Nasal cavity respiratory epithelium epithelial cell of viscerocranial mucosa (primary cell): ENCODE results near the gene MALAT1. TPM values are rescaled to one million over a fixed set of nuclear protein-coding genes. Genes with fewer than 3 reads are reported as not detected.

Experiments
- total RNA-seq: library from RNA; depleted of rRNA; stranded (reverse); fragments of >200 nt; gene quantifications from 2 replicates; pipeline ENCODE4 v1.2.3, GENCODE V29; 2014

MALAT1 gene
- 8,083 and 19,144 TPM in 2 replicates for total RNA-seq

GRCh38 chr11:65498977-65499712 lies at the start of gene MALAT1:
MALAT1 (plus strand) TSS chr11:65499045.

DNA sequence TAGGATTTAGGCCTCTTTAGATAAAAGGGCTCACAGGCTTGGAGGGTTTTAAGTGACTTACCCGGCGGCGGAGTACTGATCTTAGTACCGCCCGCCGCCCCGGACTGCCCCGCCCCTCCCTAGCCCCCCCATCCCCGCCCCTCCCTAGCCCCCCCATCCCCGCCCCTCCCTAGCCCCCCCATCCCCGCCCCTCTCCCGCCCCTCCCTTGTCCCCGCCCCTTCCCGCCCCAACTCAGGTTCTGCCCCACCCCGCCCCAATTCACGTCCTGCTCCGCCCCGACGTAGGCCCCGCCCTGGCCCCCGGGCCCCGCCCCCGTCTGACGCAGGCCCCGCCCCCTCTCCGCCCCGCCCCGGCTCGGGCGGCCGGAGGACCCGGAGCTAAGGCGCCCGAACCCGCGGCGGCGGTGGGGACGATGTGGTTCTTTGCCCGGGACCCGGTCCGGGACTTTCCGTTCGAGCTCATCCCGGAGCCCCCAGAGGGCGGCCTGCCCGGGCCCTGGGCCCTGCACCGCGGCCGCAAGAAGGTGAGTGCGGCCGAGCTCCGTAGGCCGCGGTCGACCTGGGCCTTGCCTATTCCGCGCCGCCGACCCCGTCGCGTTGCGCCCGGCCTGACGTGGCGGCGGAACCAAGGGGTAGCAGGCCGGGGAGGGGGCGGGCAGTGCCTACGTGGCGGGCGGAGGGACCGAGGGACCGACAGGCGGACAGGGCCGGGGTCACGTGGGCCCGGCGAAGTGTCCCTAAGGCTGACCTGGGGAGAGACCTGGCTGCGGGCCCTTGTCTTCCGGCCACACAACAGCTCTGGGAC lies 26.1 kb downstream of the MALAT1 start, which contains the start of gene SCYL1:
TSS of gene SCYL1 (plus strand) at position 343 of the 805 bp plus-strand sequence. CDS start at position 414, 71 bp downstream.

Other genes starting within 250 kb of the MALAT1 start
- gene POLA2, start 237.1 kb upstream of the MALAT1 start, total RNA-seq = 1.0 and 3.6 TPM in 2 replicates
- gene CDC42EP2, start 184.2 kb upstream of the MALAT1 start, total RNA-seq = 3.8 and 6.0 TPM in 2 replicates
- 22.9 and 35.4 TPM in 2 replicates for gene DPF2, start 165.2 kb upstream of the MALAT1 start, total RNA-seq
- gene TIGD3, start 144.3 kb upstream of the MALAT1 start, total RNA-seq = under 0.01 TPM in 2 replicates
- 0.57 and 0.68 TPM in 2 replicates for gene SLC25A45, start 116.4 kb upstream of the MALAT1 start, total RNA-seq
- 21.5 and 76.2 TPM in 2 replicates for gene FRMD8, start 112.4 kb upstream of the MALAT1 start, total RNA-seq
- 50.2 and 178 TPM in 2 replicates for gene NEAT1, start 76.2 kb upstream of the MALAT1 start, total RNA-seq
- 54.1 and 70.7 TPM in 2 replicates for gene SCYL1, start 26.0 kb downstream of the MALAT1 start, total RNA-seq
- 20.8 and 61.8 TPM in 2 replicates for gene LTBP3, start 59.3 kb downstream of the MALAT1 start, total RNA-seq
- gene ZNRD2, start 71.4 kb downstream of the MALAT1 start, total RNA-seq = 44.4 and 59.1 TPM in 2 replicates
- 8.9 and 19.5 TPM in 2 replicates for gene FAM89B, start 73.5 kb downstream of the MALAT1 start, total RNA-seq
- gene EHBP1L1, start 77.0 kb downstream of the MALAT1 start, total RNA-seq = 31.4 and 54.0 TPM in 2 replicates
- gene KCNK7, start 96.8 kb downstream of the MALAT1 start, total RNA-seq = 0.57 and 0.68 TPM in 2 replicates
- 21.2 and 40.2 TPM in 2 replicates for gene MAP3K11, start 115.2 kb downstream of the MALAT1 start, total RNA-seq
- gene PCNX3, start 116.7 kb downstream of the MALAT1 start, total RNA-seq = 10.3 and 38.1 TPM in 2 replicates
- 15.8 and 19.1 TPM in 2 replicates for gene SIPA1, start 139.1 kb downstream of the MALAT1 start, total RNA-seq
- 15.0 and 24.8 TPM in 2 replicates for gene RELA, start 163.9 kb downstream of the MALAT1 start, total RNA-seq
- 28.7 and 30.3 TPM in 2 replicates for gene KAT5, start 213.2 kb downstream of the MALAT1 start, total RNA-seq
- 9.0 and 11.6 TPM in 2 replicates for gene RNASEH2C, start 221.8 kb downstream of the MALAT1 start, total RNA-seq